NCI-H2196 treated with DMSO at 0.1 percent for 48 hours (cell line): ENCODE results near the gene ALG11.

Experiments
- DNase-seq: peaks from one replicate; lab custom pipeline; 2025; ENCODE audit not compliant: unreplicated experiment; lab: John Stamatoyannopoulos, UW

Gene ALG11

DNA sequence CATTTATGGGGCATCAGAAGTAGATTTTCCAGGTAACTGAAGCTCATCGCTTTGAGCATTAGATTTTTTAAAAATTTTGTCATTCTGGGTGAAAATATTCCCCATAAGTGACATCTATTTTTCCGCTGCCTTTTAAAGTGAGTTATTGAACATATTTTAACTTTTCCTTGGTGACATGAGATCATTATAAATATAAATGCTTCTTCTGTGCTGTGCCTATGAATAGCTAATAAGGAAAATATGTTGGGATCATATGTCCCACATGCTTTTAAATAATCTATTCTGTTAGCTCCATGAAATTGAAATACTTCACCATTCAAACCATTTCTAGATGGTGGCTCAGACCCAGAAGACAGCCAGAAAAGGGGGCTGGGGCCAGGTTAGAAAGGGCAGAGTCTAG, 15.0 kb upstream of the ALG11 start:
- DNase-seq, result no peak

DNA sequence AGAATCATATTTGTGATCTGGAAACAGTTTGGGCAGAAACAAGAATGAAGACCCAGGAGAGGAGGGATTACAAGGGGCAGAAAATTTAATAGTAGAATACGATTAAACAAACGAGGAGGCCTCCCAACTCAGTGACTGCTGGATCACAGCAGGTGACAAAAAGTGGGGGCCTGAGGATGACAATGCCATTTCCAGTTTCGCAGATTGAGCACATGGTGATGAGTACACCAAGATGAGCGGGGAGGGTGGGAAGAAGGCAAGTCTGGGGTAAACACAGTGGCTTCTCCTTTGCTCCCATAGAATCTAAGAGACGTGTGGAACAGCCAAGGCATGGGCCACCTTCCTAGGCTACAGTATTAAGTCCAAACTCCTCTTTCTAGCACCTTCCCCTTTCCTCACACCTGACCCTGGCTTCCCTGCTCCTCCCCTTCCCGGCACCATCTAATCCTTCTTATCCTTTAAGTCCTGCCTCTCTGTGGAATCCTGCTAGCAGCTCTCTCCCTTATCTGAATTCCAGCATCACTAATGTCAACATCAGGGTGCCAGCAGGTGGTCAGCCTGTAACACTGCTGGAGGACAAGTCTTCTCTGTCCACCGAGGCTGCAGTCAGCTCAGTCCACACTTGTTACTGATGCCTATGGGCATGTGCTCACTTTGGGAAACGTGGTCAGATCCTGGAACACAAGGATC, 14.4 kb upstream of the ALG11 start:
- peak; percentile 36 for DNase-seq

- DNase-seq, result peak; percentile 8
Observed at GRCh38 chr13:51998723-51999509, 13.3 kb upstream of the ALG11 start.

DNA sequence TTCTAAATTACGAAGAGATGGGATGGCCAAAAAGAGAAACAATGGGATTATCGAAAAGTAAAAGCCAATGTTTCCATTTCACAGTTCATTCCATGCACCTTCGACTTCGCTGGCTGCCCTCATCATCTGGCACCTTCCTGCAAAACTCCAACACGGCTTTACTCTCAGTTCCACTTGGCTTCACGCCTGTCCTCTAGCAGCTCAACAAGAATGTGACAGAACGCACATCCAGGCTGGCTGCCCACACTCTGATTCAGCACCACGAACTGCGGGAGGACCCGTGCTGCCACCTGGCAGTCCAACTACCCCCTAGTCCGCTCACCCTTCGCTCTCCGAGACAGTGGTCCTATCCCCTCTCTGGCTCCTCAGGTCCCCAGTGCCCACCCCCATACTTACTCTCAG, 12.7 kb upstream of the ALG11 start:
- no peak for DNase-seq

- DNase-seq, result no peak
Observed at GRCh38 chr13:51999921-52000320, 12.3 kb upstream of the ALG11 start.

DNA sequence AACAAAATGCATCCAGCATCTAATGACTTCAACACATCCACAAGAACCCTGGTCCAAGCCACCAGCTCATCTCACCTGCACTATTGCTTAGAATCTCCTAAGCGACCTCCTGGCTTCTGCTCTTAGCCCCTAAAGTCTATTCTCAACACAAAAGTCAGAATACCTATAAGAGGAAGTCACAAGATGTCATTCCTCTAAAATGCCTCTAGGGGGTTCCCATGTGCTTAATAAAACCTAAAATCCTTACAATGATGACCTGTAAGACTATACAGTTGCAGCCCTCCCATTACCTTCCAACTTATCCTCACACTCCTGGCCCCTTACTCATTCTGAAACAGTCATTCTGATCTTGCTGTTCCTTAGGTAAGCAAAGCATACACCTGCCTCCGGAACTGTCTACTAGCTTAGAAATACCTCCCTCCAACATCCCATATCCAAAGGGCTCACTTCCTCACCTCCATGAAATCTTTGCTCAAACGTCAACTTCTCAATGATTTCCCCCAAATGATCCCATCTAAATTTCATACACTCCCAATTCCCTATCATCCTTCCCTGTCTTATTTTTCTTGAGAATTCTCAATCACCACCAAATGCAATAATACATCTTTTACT, 11.0 kb upstream of the ALG11 start:
- DNase-seq, result peak; percentile 48

GRCh38 chr13:52002361-52002760, 9.8 kb upstream of the ALG11 start:
- no peak for DNase-seq

DNA sequence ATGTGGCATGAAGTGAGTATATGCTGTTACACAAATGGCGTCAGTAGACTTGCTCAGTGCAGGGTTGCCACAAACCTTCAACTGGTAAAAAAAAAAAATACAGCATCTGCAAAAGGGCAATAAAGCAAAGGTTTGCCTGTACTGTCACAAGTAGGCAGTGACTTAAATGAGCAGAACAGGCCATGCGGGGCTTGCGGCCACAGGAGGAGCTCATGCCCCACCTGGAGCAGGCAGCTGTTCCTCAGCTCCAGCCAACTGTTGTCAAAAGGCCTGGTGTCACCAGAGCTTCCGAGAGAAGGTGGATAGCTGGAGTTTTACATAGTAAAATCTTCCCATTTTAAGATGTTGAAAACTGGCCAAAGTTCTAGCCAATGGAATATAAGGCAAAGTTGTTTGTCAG, 8.7 kb upstream of the ALG11 start:
- DNase-seq, result no peak

- DNase-seq, result no peak
Observed at GRCh38 chr13:52004511-52005170, 7.6 kb upstream of the ALG11 start.

DNA sequence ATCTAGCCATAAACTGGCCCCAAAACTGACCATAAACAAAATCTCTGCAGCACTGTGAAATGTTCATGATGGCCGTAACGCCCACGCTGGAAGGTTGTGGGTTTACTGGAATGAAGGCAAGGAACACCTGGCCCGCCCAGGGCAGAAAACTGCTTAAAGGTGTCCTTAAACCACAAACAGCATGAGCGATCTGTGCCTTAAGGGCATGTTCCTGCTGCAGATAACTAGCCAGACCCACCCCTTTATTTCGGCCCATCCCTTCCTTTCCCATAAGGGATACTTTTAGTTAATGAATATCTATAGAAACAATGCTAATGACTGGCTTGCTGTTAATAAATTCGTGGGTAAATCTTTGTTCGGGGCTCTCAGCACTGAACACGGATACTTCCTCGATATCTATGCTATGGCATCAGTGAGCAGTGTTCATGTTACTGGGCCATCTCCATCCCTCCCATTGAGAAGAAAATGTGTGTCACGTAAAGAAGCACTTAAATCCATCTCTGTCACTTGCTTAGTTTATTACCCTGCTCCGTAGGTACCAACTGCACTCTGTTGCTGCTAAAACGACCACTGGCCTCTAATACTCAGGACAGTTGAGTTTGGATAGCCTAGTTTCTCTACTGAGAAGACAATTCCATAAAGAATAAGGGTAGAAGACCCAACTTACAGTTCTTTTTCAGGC, 6.2 kb upstream of the ALG11 start:
- no peak for DNase-seq

DNA sequence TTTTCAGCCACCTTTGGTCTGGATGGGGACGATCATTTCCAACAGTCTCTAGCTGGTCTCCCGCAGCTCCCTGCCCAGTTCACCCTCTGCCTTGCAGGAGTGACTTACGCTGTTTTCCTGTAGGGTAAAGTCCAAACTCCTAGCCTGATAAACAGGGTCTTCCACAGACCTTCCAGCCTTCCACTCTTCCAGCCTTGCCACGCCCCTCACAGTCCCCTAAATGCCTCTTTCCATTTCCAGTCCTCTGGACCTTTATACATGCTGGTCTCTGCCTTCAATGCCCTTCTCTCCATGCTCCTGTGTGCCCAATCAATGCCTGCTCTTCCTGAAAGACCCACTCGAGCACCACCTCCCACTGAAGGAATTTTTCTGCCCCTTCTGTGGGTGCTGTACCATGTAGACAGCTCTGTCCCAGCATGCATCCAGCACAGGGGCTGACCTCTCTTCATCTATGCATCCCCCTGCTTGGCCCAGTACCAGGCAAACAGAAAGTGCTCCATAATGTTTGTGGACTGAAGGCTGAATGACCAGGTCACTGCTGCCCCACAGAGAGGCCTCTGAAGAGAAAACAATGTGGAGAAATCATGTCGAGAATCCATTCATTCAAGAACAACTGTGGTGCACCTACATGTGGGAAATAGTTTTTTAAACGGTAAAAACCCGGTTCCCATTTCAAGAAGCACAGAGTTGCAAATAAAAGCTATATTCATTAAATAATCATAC, 5.5 kb upstream of the ALG11 start:
- no peak for DNase-seq

GRCh38 chr13:52009946-52010345, 2.3 kb upstream of the ALG11 start:
- DNase-seq, result no peak

- no peak for DNase-seq
Observed at GRCh38 chr13:52010890-52011631, 1.1 kb upstream of the ALG11 start, which contains the start of gene ATP7B. ATP7B (minus strand) TSS chr13:52011450; CDS start chr13:52011337, 113 bp downstream.

GRCh38 chr13:52012512-52012836, 276 bp downstream of the ALG11 start:
- no peak for DNase-seq

DNA sequence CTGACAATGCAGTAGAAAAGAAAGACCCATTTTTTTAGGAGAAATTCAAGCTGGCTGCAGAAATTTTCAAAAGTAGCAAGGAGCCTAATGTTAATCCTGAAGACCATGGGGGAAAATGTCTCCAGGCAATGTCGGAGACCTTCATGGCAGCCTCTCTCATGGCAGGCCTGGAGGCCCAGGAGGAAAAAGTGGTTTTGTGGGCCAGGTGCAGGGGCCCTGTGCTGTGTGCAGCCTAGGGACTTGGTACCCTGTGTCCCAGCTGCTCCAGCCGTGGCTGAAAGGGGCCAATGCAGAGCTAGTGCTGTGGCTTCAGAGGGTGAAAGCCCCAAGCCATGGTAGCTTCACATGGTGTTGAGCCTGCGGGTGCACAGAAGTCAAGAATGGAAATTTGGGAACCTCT, 4.1 kb downstream of the ALG11 start:
- DNase-seq, result no peak

- DNase-seq, result no peak
Observed at GRCh38 chr13:52020191-52020590, 8.0 kb downstream of the ALG11 start.

DNA sequence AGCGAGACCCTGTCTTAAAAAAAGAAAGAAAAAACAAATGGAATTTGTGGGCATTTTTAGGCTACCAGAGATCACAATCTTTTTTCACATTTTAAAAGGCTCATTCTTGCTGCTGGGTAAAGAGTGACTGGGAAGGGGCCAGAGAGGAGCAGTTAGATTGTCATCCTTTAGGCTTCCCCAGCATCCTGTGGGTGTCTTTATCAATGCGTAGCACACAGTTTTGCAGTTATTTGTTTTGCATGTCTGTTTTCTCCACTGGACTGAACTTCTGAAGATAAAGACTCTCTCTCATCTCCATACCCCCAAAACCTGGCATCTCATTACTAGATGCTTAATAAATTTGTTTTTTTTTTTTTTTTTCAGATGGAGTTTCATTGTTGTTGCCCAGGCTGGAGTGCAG, 10.2 kb downstream of the ALG11 start:
- no peak for DNase-seq

GRCh38 chr13:52024481-52024880, 12.3 kb downstream of the ALG11 start, which contains the start of gene UTP14C:
UTP14C (plus strand) TSS chr13:52024691; CDS start chr13:52028805, 4,114 bp downstream.
- DNase-seq, result no peak

- no peak for DNase-seq
Observed at GRCh38 chr13:52025475-52026245, 13.5 kb downstream of the ALG11 start.
